NOMO-1 treated with DMSO at 0.1 percent for 48 hours (cell line): Measurements from ENCODE around the gene ALOX5.
"Not testable (repeated sequence)": the region's sequence is repeated elsewhere in the genome, so short reads cannot be mapped to it uniquely, and the experiment has no call there.

Source experiments
- DNase-seq: peaks from one replicate; lab custom pipeline; 2025; ENCODE audit not compliant: unreplicated experiment; lab: John Stamatoyannopoulos, UW

The ALOX5 gene

GRCh38 chr10:45461034-45461433 is 87.0 kb downstream of the ALOX5 start:
- DNase-seq: no peak

DNA sequence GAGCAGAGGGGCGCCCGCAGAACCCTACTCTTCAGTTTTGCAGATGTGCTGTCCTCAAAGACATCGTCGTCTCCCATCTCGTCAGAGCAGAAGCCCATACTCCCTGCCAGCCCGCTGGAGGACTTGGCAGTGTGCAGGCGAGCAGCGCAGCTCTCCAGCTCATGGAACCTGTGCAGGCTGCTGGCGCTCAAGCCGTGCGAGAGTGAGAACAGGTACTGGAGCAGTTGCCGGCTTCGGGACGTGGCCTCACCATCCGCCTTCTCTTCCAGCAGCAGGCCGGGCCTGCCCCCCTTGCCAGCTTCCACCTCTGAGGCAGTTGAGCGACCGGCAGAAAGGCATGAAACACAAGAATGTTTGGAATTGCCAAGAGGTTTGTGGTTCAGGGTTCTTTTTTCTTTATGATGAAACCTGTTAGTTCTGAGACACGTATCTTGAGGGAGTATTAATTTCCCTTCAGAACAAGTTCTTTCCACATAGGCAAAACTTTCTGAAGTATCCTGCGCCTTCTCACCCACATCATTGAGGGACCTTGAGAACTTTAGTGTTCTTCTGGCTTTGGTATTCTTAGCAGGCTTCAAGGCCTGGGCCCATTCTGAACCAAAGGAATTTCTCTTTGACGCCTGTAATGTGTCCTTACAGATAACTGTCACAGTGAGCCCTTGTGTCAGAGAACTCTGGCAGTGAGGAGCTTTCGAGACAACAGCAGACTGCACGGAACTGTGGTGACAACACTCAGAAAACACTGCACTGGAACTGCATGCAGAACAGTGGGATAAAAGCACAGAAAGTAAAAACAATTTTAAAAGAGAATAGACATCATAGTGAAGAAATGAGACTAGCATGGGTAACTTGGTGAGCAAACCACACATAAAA is 89.5 kb downstream of the ALOX5 start:
- DNase-seq: no peak

- DNase-seq: peak; percentile 57
These were observed 91.0 kb downstream of the ALOX5 start for GRCh38 chr10:45464958-45465567.

DNA sequence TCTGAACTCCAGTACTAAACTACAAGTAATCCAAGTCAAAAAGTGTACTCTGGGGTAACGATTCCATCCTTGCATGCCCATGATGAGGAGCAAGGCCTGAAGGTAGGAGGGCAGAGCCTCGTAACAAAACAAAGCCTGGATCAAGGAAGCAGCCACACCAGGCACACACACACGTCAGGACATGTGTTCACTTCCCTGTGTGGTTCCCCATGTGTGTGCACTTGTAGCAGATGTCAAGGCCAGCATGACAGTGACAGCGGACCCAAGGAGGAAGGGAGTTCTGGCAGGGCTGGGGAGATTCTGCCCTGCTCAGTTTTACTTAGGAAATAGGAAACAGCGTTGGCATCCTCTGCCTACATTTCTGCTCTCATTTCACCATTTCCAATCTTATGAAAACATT is 92.8 kb downstream of the ALOX5 start:
- DNase-seq: no peak

GRCh38 chr10:45468079-45468478 is 94.1 kb downstream of the ALOX5 start:
- no peak for DNase-seq

GRCh38 chr10:45470098-45471012 is 96.3 kb downstream of the ALOX5 start:
- no peak for DNase-seq

GRCh38 chr10:45471059-45471458 is 97.0 kb downstream of the ALOX5 start:
- no peak for DNase-seq

- no peak for DNase-seq
These were observed 97.7 kb downstream of the ALOX5 start for GRCh38 chr10:45471531-45472310.

GRCh38 chr10:45473126-45473525 is 99.1 kb downstream of the ALOX5 start:
- DNase-seq: no peak

DNA sequence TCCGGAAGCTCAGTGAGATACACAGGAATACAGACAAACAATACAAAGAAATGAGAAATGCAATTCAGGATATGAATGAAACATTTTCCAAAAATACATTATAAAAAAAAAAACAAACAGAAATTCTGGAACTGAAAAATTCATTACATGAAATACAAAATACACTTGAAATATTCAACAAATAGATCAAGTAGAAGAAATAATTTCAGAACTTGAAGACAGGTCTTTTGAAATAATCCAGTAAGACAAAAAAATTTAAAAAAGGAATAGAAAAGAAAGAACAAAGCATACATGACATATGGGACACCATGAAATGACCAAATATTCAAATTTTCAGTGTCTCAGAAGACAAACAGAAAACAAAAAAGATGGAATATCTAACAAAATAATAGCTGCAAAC is 102.5 kb downstream of the ALOX5 start:
- DNase-seq: no peak

- DNase-seq: no peak
These were observed 106.3 kb downstream of the ALOX5 start for GRCh38 chr10:45480294-45480693.

DNA sequence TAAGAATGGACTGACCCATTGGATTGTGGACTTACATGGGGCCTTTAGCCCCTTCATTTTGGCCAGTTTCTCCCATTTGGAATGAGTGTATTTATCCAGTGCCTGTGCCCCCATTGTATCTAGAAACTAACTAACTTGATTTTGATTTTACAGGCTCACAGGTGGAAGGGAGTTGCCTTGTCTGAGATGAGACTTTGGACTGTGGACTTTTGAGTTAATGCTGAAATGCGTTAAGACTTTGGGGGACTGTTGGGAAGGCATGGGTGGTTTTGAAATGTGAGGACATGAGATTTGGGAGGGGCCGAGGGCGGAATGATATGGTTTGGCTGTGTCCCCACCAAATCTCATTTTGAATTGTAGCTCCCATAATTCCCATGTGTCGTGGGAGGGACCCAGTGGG is 107.1 kb downstream of the ALOX5 start:
- not testable (repeated sequence) for DNase-seq

DNA sequence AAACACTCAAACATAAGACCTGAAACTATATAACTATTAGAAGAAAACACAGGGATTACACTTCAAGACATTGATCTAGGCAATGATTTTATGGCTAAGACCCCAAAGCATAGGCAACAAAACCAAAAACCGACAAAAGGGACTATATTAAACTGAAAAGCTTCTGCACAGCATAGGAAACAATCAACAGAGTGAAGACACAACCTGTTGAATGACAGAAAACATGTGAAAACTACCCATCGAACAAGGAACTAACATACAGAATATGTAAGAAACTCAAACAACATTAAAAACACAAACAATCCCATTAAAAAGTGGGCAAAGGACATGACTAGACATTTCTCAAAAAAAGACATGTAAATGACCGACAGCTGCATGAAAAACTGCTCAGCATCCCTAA is 109.0 kb downstream of the ALOX5 start:
- no peak for DNase-seq

DNA sequence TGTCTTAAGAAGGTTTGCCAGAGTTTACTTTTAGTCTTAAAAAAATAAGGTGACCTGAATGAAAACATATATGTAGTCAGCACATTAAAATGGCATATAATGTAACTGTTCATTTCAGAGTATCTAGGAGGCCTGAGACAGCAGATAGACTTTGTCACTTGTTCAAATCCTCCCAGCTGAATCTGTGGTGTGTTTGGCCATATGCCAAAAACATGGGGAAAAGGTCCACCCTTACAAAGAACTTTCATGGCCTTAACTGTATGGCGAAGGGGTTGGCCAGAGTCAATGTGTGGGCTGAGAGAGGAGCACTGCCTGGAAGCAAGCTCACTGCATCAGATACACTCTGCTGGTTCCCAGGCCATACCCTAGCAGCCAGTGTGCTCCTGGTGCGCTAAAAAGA is 113.7 kb downstream of the ALOX5 start:
- no peak for DNase-seq

- no peak for DNase-seq
These were observed 114.3 kb downstream of the ALOX5 start for GRCh38 chr10:45488365-45488764.

DNA sequence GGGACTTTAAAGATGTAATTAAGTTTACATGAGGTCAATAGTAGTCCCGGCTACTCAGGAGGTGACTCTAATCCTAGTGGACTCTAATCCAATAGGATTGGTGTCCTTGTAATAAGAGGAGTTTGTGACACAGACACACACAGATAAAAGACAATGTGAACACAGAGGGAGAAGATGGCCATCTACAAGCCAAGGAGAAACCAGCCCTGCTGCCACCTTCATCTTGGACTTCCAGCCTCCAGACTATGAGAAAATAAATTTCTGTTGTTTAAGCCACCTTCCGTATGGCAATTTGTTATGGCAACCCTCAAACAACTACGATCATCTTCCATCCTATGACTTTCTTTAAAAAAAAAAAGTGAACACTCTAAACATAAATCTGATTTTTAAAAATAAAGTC is 116.3 kb downstream of the ALOX5 start:
- DNase-seq: no peak

- no peak for DNase-seq
These were observed 117.0 kb downstream of the ALOX5 start for GRCh38 chr10:45491061-45491460.
